Measurements from ENCODE around the gene TMEM168. TPM values are rescaled to one million over a fixed set of nuclear protein-coding genes. Genes with fewer than 3 reads are reported as not detected.
"Not testable (repeated sequence)": the region's sequence is repeated elsewhere in the genome, so short reads cannot be mapped to it uniquely, and the experiment has no call there.

Gene TMEM168
- total RNA-seq, 2 donors from 2014 or later: 38.6 to 41.3 TPM

GRCh38 chr7:112740667-112741066 lies 49.5 kb downstream of the TMEM168 start:
- no peaks in the 10 kb centered on the region for H3K36me3 ChIP-seq
- TF ChIP-seq, protein P1, sequence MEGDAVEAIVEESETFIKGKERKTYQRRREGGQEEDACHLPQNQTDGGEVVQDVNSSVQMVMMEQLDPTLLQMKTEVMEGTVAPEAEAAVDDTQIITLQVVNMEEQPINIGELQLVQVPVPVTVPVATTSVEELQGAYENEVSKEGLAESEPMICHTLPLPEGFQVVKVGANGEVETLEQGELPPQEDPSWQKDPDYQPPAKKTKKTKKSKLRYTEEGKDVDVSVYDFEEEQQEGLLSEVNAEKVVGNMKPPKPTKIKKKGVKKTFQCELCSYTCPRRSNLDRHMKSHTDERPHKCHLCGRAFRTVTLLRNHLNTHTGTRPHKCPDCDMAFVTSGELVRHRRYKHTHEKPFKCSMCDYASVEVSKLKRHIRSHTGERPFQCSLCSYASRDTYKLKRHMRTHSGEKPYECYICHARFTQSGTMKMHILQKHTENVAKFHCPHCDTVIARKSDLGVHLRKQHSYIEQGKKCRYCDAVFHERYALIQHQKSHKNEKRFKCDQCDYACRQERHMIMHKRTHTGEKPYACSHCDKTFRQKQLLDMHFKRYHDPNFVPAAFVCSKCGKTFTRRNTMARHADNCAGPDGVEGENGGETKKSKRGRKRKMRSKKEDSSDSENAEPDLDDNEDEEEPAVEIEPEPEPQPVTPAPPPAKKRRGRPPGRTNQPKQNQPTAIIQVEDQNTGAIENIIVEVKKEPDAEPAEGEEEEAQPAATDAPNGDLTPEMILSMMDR (IDR thresholded peaks at IDR 0.05): no peak
- no peak overlapping the region for H3K9ac ChIP-seq (ENCODE audit: low read depth in 2 of 2, low read length in 2 of 2)
- H3K4me1 ChIP-seq: no peaks in the 10 kb centered on the region
- no peak overlapping the region for H3K27ac ChIP-seq
- H3K27me3 ChIP-seq: no peaks in the 10 kb centered on the region
- intact Hi-C loops (cut with DNase I): no loop called here
- no peak for DNase-seq
- no peaks in the 10 kb centered on the region for H3K9me3 ChIP-seq
- no peak overlapping the region for H3K4me3 ChIP-seq

- Histone ChIP-seq H3K36me3 (no peaks in the 10 kb centered on the region), H3K9ac (ENCODE audit: low read depth in 2 of 2, low read length in 2 of 2) (no peak overlapping the region), H3K9me3 (no peaks in the 10 kb centered on the region), H3K27me3 (no peaks in the 10 kb centered on the region), H3K27ac (no peak overlapping the region), H3K4me3 (no peak overlapping the region), H3K4me1 (no peaks in the 10 kb centered on the region)
- DNase-seq: no peak
- intact Hi-C loops (cut with DNase I): no loop called here
- TF ChIP-seq, protein P1 (IDR thresholded peaks at IDR 0.05): no peak
These were observed 50.6 kb downstream of the TMEM168 start for GRCh38 chr7:112739436-112740180.

- H3K9me3 ChIP-seq: no peaks in the 10 kb centered on the region
These were observed 54.9 kb downstream of the TMEM168 start for GRCh38 chr7:112735261-112735660.

DNA sequence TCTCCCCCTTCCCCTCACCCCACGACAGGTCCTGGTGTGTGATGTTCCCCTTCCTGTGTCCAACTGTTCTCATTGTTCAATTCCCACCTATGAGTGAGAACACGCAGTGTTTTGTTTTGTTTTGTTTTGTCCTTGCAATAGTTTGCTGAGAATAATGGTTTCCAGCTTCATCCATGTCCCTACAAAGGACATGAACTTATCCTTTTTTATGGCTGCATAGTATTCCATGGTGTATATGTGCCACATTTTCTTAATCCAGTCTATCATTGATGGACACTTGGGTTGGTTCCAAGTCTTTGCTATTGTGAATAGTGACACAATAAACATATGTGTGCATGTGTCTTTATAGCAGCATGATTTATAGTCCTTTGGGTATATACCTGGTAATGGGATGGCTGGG lies 58.9 kb downstream of the TMEM168 start:
- H3K36me3 ChIP-seq; H3K4me3 ChIP-seq; DNase-seq; H3K27ac ChIP-seq; H3K27me3 ChIP-seq; H3K9me3 ChIP-seq; intact Hi-C loops (cut with DNase I); H3K4me1 ChIP-seq; H3K9ac ChIP-seq (ENCODE audit: low read depth in 2 of 2, low read length in 2 of 2): not testable (repeated sequence)

More at GRCh38 chr7:112735261-112735660, 54.9 kb downstream of the TMEM168 start:
- TF ChIP-seq, protein P1 (IDR thresholded peaks at IDR 0.05): no peak
- H3K4me1 ChIP-seq: no peaks in the 10 kb centered on the region
- H3K4me3 ChIP-seq: no peak overlapping the region
- no peaks in the 10 kb centered on the region for H3K27me3 ChIP-seq
- H3K36me3 ChIP-seq: no peaks in the 10 kb centered on the region
- H3K27ac ChIP-seq: no peak overlapping the region
- intact Hi-C loops (cut with DNase I): no loop called here
- DNase-seq: no peak
- H3K9ac ChIP-seq (ENCODE audit: low read depth in 2 of 2, low read length in 2 of 2): no peak overlapping the region

DNA sequence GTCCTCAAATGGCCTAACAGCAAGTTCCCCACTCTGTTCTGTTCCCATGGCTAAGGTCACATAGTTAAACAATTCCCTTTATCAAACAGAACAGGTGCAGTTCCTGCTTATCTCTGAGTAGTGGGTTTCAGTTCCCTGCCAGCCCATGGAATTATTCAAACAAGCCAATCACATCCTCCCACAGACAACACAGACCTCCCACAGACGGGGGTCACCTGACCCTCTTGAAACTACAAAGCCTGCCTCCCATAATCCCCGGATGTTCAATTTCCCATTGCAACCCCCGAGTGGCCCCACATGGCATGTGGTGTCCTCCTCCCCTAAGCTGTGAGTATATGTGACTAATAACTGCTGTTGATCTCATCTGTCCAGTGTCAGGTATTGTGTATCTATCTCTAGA lies 64.1 kb downstream of the TMEM168 start:
- DNase-seq: no peak
- Histone ChIP-seq H3K9ac (ENCODE audit: low read depth in 2 of 2, low read length in 2 of 2) (no peak overlapping the region), H3K36me3 (no peaks in the 10 kb centered on the region), H3K4me3 (no peak overlapping the region), H3K9me3 (no peaks in the 10 kb centered on the region), H3K27me3 (no peaks in the 10 kb centered on the region), H3K4me1 (no peaks in the 10 kb centered on the region), H3K27ac (no peak overlapping the region)
- TF ChIP-seq, protein P1 (IDR thresholded peaks at IDR 0.05): no peak
- intact Hi-C loops (cut with DNase I): no loop called here

GRCh38 chr7:112723416-112723815 lies 66.8 kb downstream of the TMEM168 start:
- no peak for DNase-seq
- Histone ChIP-seq H3K9me3 (no peaks in the 10 kb centered on the region), H3K36me3 (no peaks in the 10 kb centered on the region), H3K27me3 (no peaks in the 10 kb centered on the region), H3K9ac (ENCODE audit: low read depth in 2 of 2, low read length in 2 of 2) (no peak overlapping the region), H3K4me1 (no peaks in the 10 kb centered on the region), H3K4me3 (no peak overlapping the region), H3K27ac (no peak overlapping the region)
- TF ChIP-seq, protein P1 (IDR thresholded peaks at IDR 0.05): no peak
- intact Hi-C loops (cut with DNase I): no loop called here

Measured in colonic mucosa (tissue), 4 donors.